ENCODE data around the gene VSTM4.

GRCh38 chr10:49153115-49153514 lies 37.8 kb upstream of the VSTM4 start:
- TF ChIP-seq CTCF (IDR thresholded peaks at IDR 0.05 in 4 of 5, conservative IDR thresholded peaks at IDR 0.05 in 1 of 5) (no peak), POLR2A (IDR thresholded peaks at IDR 0.05) (no peak)
